GM18520 (cell line): ENCODE results near the gene WNT3A.

Experiments used
- ATAC-seq: cut with Tn5 transposase; IDR thresholded peaks from one replicate; pipeline ENCODE4 v1.9.1; 2021; ENCODE audit not compliant: unreplicated experiment

The WNT3A gene

DNA sequence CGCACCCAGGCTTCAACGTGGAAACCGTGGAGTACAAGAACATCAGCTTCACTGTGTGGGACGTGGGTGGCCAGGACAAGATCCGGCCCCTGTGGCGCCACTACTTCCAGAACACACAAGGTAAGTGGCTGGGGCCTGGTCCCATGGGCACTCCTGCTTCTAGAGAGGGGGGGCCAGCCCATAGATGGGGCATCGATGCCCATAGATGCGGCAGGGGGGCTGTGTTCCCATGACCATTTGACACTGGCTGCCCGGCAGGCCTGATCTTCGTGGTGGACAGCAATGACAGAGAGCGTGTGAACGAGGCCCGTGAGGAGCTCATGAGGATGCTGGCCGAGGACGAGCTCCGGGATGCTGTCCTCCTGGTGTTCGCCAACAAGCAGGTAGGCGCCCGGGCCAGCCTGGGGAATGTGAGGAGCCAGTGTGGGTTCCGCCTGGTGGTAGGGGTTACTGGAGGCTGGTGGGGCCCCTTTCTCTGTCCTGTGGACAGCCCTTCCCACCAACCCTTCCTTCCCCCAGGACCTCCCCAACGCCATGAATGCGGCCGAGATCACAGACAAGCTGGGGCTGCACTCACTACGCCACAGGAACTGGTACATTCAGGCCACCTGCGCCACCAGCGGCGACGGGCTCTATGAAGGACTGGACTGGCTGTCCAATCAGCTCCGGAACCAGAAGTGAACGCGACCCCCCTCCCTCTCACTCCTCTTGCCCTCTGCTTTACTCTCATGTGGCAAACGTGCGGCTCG, 90.7 kb downstream of the WNT3A start:
- no peak for ATAC-seq

- ATAC-seq, result no peak
Observed at GRCh38 chr1:228098323-228098931, 91.6 kb downstream of the WNT3A start.

- ATAC-seq, result no peak
Observed at GRCh38 chr1:228099331-228099732, 92.5 kb downstream of the WNT3A start.

GRCh38 chr1:228100822-228101613, 94.2 kb downstream of the WNT3A start:
- ATAC-seq, result no peak

- ATAC-seq, result no peak
Observed at GRCh38 chr1:228101614-228101993, 94.8 kb downstream of the WNT3A start.

DNA sequence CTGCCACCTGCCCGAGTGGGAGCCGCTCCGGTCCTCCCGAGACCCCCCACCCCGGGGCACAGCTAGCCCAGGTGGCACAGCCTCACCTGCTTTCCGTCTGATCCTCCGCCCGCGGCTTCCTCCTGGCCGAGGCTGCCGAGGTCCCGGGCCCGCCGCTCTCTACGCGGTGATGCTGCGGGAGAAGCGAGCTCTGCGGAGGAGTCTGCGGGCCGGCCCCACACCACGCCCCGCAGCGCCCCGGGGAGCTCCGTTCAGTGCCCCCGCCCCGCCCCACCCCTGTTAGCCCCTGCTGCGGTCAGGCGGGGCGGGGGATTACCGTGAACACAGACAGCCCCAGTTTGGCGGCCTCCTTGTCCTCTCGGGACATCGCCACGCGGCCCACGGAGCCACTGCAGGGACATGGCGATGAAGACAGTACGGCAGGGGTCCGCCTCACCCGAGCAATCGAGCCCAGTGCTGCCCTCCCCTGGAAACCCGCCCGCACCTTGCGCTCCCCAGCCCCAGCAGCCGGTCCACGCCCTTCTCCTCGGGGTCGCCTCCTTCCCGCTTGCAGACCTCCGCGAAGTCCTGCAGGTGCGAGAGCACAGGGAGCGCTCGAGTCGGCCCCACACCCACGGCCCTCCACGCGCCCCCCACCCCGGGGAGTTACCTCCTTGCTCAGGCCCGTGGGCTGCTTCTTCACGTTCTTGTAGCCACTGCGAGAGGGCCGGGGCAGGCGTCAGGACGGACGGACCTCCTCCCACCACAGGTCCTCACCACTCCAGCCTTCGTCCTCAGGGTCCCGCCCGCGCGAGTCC, 95.4 kb downstream of the WNT3A start:
- ATAC-seq, result no peak

DNA sequence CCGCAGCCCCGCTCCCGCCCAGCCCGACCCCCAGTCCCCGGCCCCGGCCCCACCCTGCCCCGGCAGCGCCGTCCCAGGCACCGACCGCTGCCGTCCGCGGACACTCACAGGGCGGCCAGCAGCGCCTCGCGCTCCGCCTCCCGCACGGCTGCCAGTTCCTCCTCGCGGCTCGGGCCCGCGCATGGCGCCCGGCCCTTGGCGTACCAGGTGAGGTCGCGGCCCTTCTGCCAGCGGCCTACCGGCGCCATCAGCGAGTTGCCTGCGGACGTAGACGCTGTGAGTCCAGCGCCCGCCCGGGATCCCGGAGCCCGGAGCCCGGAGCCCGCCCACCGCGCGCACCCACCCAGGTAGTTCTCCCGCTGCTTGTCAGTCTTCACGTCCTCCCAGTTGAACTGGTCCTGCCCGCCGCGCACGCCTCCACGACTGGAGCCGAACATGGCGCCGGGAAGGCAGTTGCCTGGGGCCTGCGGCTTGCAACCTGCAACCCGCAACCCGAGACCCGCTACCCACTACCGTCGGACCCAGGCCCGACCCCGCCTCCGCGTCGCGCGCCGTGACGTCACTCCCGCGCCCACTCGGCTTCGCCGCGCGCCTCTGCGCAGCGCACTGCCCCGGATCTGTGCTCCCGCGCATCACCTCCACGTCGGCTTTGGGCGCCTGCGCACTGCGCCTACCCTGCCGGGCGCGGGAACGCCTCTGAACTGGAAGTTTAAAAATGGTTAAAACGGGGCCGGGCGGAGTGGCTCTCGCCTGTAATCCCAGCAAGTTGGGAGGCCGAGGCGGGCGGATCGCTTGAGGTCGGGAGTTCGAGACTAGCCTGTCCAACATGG, 96.2 kb downstream of the WNT3A start, which contains the start of gene C1orf35:
Gene C1orf35, minus strand, starts transcription at position 535 of the 830 bp plus-strand sequence. Its CDS starts 98 bp downstream, at position 437.
- ATAC-seq, result peak; percentile 64

DNA sequence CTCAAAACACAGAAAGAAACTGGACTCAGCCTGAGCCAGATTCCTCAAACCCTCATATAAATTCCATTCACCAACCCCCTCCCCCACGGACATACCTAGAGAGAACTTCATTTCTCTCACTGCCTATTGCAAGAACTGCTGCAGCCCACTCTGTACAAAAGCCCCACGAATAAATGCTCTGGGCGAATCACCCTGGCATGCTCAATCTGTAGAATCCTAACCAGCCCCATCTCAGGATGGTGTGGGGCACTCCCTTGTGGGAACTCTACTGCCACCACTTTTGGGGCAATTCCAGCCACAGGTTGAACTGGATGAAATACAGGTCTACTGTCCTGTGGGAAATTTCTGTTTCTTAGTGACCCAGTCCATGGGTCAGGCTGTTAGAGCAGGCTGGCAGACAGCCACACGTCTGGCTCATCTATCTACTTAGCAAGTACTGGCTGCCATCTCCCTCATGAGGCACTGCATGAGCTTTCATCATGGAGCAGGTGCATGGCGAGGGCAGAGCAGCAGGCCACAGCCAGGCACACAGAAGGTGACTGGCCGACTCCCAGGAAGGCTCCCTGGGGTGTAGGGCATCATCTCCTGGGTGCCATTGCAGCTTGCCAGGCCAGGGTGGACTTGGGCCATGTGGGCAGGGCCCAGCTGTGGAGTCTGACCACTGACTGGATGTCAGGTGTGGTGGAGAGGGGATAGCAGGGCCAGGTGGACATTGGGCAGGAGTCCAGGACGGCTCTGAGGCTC, 97.9 kb downstream of the WNT3A start:
- ATAC-seq, result no peak

- ATAC-seq, result no peak
Observed at GRCh38 chr1:228105270-228105995, 98.6 kb downstream of the WNT3A start.

- no peak for ATAC-seq
Observed at GRCh38 chr1:228105996-228106799, 99.4 kb downstream of the WNT3A start.

DNA sequence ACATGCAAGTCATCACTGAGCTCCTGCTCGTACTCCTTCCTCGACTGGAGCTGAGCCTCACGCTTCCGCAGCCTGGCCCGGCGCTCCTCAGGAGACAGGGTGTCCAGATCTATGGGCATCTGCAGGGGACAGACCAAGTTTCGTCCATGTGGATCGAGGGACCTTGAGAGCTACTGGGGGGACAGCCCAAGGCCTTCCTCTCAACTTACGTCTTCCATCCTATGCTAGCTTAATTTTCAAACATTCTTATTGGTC, 99.9 kb downstream of the WNT3A start:
- no peak for ATAC-seq

DNA sequence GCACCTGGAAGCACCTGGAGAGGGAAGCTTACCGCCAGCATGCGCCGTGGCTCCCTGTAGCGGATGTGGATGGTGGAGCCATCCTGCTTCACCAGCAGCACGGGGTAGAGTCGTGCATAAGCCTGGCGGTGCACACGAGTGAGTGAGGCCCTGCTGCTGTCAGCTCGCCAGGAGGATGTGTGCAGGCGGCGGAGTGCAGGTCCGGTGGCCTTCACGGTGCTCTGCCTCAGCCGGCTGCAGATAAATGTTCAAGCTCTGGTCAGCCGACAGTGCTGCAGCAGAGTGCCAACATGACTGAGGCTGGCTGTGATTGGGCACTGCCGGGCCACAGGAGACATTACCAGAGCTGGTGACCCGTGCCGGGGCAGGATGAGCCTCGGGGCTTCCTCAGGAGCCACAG, 100.8 kb downstream of the WNT3A start:
- no peak for ATAC-seq

DNA sequence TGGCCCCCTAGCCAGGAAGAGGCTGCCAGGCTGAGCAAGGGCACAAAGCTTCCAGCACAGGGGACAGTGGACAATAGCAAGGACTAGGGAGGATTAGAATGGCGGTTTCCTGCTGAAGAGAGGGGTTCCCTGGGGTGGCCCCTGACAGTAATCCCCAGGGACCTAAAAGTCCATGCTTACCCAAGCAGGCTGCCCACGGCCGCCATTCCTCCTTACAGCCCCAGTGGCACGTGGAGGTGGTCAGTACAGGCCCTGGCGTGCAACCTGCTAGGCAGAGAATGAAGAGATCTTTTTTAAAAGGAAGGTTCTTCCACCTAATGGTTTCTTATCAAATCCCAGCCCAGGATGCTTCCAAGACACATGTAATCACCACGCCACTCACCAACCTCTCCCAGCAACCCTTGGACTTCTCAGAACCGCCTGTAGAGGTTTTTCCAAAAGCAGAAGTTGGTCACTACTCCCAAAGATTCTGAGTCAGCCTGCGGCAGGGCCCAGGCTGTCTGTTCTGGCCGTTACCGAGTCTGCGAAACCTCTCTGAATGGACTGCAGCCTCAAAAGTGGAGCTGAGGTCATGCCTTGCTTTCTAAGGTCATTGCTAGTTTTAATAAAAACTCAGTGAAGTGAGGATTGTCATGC, 101.4 kb downstream of the WNT3A start:
- no peak for ATAC-seq

DNA sequence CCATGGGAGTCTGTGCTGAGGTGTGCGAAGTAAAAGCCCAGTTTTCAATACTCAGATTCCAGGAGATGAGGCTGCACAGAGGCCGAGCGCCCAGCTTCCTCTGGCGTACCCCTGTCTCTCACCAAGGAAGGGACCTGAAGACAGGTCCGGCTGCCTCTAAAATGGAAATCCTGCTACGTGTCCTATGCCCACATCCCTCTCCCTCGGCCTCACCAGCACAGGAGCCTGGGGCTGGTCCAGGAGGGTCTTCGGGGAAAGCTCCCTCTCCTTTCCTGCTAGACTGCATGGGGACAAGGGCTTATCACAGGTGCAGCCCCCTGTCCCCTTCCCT, 101.9 kb downstream of the WNT3A start:
- ATAC-seq, result no peak

- ATAC-seq, result peak; percentile 91
Observed at GRCh38 chr1:228109073-228109961, 102.5 kb downstream of the WNT3A start, which contains the start of gene MRPL55. TSS of gene MRPL55 (minus strand) at chr1:228109299. CDS start at chr1:228108260, 1,039 bp downstream.

DNA sequence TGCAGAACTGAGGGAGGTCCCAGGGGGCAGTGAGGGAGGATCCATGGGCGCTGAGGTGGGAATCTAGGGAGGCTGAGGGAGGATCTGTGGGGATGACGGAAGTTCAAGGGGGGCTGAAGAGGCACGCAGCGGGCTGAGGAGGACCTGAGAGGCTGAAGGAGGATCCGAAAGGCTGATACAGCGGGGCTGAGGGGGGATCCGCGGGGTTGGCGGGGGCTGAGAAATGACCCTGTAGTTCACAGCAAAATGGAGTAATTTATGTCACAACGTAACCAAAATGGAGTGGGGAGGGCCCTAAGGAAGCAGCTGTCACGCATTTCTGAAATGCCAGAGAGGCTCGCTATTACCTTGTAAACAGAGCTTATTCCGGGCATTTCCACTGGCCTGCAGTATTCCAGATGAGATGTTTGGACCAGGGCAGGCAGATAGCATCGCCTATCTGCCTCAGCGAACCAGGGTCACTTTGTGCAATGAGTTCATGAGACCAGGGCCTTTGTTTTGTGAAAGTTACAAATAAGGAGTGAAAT, 103.2 kb downstream of the WNT3A start:
- no peak for ATAC-seq

DNA sequence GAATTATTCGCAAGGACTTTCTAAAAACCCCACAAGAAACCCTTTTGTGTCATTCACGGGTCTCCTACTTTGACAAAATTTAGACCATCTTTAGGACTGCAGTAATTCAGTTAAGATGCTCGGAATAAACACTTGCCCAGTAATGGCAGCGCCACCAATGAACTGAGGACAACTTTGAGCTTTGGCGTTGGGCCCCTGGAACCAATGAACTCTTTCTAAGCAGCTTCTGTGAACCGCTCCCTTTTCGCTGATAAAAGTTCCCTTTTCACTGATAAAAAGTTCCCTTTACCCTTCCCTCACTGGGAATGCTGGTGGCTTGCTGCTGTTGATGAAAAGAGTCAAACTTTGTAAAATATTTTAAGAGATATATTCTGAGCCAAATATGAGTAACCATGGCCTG, 103.8 kb downstream of the WNT3A start:
- ATAC-seq, result no peak
